ENCODE results near the gene AGT. TPM values are rescaled to one million over a fixed set of nuclear protein-coding genes. Genes with fewer than 3 reads are reported as not detected.

The AGT gene
- total RNA-seq, 1 experiment from 2014 or later = 0.93 TPM

DNA sequence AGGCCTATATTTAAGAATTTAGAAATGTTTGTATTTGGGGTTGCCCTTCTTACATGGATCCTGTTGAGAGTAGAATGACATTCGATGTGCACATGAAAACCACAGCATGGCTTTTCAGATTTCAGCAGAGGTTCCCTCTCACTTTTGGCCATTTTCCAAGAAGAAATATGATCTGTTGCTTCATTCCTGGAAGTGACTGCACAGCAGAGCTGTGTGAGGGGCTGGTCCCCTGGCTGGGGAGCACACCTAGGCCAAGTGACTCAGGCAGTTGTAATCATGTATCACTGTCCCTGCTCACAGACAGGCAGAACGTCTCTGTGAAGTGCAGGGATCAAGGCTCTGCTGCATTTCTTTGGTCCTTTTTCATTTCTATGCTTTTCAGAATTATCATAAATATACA is 32.3 kb downstream of the AGT start (continued):
- TF ChIP-seq CBX3 (IDR thresholded peaks at IDR 0.05; ENCODE audit: low read depth) (peak; percentile 70), YY1 (IDR thresholded peaks at IDR 0.05; ENCODE audit: extremely low read depth, insufficient replicate concordance, low read depth, low read length) (peak; percentile 47), POLR2AphosphoS5 (IDR thresholded peaks at IDR 0.05; ENCODE audit: low read depth, low read length) (peak; percentile 46; the same call in 1 of the 2 replicates), RAD21 (IDR thresholded peaks at IDR 0.05; ENCODE audit: low read depth) (peak; percentile 24), SP1 (IDR thresholded peaks at IDR 0.05; ENCODE audit: low read depth) (peak; percentile 68), EGR1 (IDR thresholded peaks at IDR 0.05; ENCODE audit: low read depth) (no peak), SRF (IDR thresholded peaks at IDR 0.05; ENCODE audit: low read depth) (0 out of 2 replicates have a peak, but pooled peaks have one; percentile 6), SIN3A (IDR thresholded peaks at IDR 0.05; ENCODE audit: low read depth) (peak; percentile 35), JUND (IDR thresholded peaks at IDR 0.05) (peak; percentile 68), TCF7L2 (IDR thresholded peaks at IDR 0.05; ENCODE audit: borderline replicate concordance, extremely low read depth, insufficient read depth, insufficient read length) (no peak), FOSL1 (IDR thresholded peaks at IDR 0.05; ENCODE audit: low read depth) (peak; percentile 75)
- TF ChIP-seq, protein P1, sequence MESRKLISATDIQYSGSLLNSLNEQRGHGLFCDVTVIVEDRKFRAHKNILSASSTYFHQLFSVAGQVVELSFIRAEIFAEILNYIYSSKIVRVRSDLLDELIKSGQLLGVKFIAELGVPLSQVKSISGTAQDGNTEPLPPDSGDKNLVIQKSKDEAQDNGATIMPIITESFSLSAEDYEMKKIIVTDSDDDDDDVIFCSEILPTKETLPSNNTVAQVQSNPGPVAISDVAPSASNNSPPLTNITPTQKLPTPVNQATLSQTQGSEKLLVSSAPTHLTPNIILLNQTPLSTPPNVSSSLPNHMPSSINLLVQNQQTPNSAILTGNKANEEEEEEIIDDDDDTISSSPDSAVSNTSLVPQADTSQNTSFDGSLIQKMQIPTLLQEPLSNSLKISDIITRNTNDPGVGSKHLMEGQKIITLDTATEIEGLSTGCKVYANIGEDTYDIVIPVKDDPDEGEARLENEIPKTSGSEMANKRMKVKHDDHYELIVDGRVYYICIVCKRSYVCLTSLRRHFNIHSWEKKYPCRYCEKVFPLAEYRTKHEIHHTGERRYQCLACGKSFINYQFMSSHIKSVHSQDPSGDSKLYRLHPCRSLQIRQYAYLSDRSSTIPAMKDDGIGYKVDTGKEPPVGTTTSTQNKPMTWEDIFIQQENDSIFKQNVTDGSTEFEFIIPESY (IDR thresholded peaks at IDR 0.05; ENCODE audit: extremely low read depth, insufficient replicate concordance, low read length) = no peak
- TF ChIP-seq, protein P2, sequence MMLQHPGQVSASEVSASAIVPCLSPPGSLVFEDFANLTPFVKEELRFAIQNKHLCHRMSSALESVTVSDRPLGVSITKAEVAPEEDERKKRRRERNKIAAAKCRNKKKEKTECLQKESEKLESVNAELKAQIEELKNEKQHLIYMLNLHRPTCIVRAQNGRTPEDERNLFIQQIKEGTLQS (IDR thresholded peaks at IDR 0.05) = no peak

DNA sequence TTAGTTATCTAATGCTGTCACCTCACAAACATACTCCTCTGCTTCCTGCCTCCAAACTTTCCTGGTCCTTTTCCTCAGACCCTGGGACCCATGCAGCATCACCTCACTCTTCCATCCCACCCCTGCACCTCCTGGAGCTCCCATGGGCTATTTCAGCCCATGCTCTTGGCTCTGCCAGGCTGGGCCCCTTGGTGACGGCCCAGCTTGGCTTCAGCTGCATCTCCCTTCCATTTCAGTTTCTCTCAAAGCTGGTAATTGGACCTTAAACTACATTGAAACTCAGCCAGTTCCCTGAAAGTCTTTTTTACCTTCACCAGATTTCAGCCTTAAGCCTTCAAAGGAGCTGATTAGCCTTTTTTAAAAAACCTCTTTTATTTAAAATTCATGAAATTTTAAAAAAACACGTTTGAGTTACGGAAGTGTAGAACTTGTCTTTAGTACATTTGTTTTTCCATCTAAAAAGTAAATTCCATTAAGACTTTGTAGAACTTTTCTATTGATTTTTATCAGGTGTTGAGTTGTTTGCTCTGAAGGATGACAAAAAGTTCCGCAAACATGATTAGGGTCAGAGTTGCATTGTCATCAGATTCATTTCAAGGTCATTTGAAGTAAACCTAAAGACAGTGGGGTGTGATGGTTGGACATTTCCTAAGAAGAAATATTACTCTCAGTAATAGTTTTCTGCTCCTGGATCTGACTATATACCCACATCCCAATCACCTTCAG is 33.5 kb downstream of the AGT start:
- Histone ChIP-seq H3K9me3 (ENCODE audit: control insufficient read depth in 1 of 2, insufficient read depth in 1 of 2, low read depth in 1 of 2, low read length in 2 of 2) (no peaks in the 10 kb centered on the region), H3K4me2 (ENCODE audit: low read length) (no peak overlapping the region), H3K4me1 (ENCODE audit: control insufficient read depth in 1 of 2, insufficient read depth in 2 of 2, low read length in 2 of 2) (peaks cover 29 to 34% of the 10 kb centered on the region in 2 experiments), H3K4me3 (replicated peaks in 1 of 2; ENCODE audit: low read depth in 1 of 2, low read length in 2 of 2) (no peak overlapping the region), H3K27me3 (ENCODE audit: insufficient read depth, low read length) (no peaks in the 10 kb centered on the region), H3K9ac (ENCODE audit: low read length) (no peak overlapping the region), H3K36me3 (ENCODE audit: control insufficient read depth in 1 of 2, insufficient read depth in 2 of 2, low read length in 2 of 2) (peaks cover 6 to 13% of the 10 kb centered on the region in 2 experiments; a peak in 3 of 4 replicates), H2AFZ (ENCODE audit: low read depth, low read length, poor library complexity, severe bottlenecking) (no peak overlapping the region), H4K20me1 (ENCODE audit: insufficient read depth) (no peaks in the 10 kb centered on the region), H3K79me2 (ENCODE audit: insufficient read depth, low read length) (no peaks in the 10 kb centered on the region), H3K27ac (ENCODE audit: low read depth, low read length) (no peak overlapping the region), H3K9me2 (ENCODE audit: insufficient read depth) (no peaks in the 10 kb centered on the region)
- no TSS peak for BruUV-seq (replicated peaks)
- RAD21 ChIA-PET (ENCODE audit: low non-redundant PET in 1 of 2, low total read pairs in 2 of 2, uncharacterized antibody in 2 of 2, unreplicated experiment in 2 of 2) = no interaction called here
- DNase-seq (ENCODE audit: low read depth, low spot score) = no peak
- no peak for TF ChIP-seq POLR2AphosphoS5 (IDR thresholded peaks at IDR 0.05; ENCODE audit: low read depth, low read length)
- no peak for TF ChIP-seq YY1 (IDR thresholded peaks at IDR 0.05; ENCODE audit: extremely low read depth, insufficient replicate concordance, low read depth, low read length)
- TF ChIP-seq ZFX (IDR thresholded peaks at IDR 0.05) = no peak
- TF ChIP-seq, protein P3, sequence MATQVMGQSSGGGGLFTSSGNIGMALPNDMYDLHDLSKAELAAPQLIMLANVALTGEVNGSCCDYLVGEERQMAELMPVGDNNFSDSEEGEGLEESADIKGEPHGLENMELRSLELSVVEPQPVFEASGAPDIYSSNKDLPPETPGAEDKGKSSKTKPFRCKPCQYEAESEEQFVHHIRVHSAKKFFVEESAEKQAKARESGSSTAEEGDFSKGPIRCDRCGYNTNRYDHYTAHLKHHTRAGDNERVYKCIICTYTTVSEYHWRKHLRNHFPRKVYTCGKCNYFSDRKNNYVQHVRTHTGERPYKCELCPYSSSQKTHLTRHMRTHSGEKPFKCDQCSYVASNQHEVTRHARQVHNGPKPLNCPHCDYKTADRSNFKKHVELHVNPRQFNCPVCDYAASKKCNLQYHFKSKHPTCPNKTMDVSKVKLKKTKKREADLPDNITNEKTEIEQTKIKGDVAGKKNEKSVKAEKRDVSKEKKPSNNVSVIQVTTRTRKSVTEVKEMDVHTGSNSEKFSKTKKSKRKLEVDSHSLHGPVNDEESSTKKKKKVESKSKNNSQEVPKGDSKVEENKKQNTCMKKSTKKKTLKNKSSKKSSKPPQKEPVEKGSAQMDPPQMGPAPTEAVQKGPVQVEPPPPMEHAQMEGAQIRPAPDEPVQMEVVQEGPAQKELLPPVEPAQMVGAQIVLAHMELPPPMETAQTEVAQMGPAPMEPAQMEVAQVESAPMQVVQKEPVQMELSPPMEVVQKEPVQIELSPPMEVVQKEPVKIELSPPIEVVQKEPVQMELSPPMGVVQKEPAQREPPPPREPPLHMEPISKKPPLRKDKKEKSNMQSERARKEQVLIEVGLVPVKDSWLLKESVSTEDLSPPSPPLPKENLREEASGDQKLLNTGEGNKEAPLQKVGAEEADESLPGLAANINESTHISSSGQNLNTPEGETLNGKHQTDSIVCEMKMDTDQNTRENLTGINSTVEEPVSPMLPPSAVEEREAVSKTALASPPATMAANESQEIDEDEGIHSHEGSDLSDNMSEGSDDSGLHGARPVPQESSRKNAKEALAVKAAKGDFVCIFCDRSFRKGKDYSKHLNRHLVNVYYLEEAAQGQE (IDR thresholded peaks at IDR 0.05; ENCODE audit: low read depth) = no peak
- TF ChIP-seq EGR1 (IDR thresholded peaks at IDR 0.05; ENCODE audit: low read depth) = no peak
- POLR2A ChIA-PET = no interaction called here
- intact Hi-C loops (cut with micrococcal nuclease) = no loop called here
- CTCF ChIA-PET = no interaction called here
- ATAC-seq = no peak
